OCI-M2 (cell line): ENCODE data around the gene PRKRA.
"Not testable (repeated sequence)": the region's sequence is repeated elsewhere in the genome, so short reads cannot be mapped to it uniquely, and the experiment has no call there.

ENCODE experiments used
- DNase-seq: peaks from one replicate; lab custom pipeline; 2025; ENCODE audit not compliant: unreplicated experiment; lab: John Stamatoyannopoulos, UW

PRKRA gene

DNA sequence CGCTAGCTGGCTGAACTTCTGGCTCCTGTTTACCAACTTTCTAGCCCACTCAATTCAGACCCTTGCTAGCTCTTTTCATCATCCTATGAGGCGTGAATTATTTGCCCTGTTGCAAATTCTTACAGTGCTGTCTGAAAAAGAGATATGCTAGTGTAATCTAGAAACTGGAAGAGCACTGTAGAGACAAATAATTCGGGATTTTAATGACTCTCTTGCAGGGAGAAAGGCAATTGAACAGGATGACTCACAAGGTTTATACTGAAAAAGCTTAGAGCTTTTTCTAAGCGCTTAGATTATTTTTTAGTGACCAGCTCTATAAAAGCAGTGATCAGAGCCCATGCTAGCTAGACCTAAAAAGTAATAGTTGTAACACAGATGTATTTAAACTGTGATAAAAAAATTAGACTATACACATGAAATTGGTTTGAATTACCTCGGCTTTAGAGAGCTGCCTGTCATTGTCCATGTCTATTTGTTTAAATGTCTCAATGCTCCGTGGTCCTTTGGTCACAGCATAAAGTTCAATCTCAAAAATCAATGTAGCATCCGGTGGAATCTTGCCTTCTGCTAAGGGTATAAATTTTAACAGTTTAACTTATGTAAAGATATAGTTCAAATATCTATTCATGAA, 18.4 kb upstream of the PRKRA start:
- no peak for DNase-seq

DNA sequence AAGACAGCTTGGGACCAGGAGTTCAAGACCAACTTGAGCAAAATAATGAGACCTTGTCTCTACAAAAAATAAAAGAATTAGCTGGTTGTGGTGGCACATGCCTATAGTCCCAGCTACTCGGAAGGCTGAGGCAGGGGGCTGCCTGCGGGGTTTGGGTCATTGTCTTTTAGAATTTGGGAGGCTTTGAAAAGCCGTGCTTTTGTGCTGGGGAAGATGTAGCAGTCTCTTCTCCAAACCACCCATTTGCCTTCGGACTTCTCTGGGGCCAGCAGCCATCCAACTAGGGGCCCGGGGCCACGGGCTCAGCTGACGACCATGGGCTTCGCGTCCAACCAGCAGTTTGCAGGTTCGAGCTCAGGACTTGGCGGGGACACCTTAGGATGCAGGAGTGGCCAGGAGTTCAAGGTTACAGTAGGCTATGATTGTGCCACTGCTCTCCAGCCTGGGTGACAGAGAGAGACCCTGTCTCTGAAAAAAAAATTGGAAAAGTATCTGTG, 6.5 kb upstream of the PRKRA start:
- no peak for DNase-seq

DNA sequence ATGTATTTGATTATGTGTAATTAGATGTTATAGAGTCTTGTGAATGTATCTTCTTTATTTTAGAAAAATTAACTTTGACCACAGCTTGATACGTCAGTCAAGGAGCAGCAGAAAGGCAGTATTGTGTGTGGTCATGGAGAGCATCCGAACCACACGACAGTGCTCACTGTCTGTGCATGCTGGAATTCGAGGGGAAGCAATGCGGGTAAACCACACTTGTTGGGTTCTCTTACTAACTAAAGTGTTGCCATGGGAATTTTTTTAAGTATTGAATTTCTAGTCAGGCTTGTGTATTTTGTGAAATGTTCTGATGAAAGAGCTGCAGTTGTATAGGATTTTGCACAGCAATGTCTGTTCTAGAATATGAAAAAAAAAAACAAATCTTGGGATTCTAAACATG, 5.0 kb upstream of the PRKRA start:
- no peak for DNase-seq

GRCh38 chr2:178452870-178453269, 1.9 kb upstream of the PRKRA start:
- no peak for DNase-seq

DNA sequence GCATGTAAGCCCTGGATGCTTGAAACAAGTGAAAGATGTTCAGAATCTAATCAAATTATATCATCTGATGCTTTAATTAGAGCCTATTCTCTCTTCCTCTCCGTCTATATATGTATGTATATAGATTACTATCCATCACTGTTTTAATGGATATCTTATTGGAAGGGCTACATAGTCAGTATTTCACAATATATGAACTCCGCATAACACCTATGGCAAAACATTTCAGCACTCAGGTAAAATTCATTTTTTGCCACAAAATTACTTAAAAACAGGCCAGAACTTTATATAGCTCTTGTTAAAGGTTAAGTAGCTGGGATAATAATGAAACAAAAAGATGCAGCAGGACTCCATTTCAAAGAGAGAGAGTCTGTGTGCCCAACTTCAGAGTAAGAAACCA, 1.4 kb upstream of the PRKRA start:
- no peak for DNase-seq

DNA sequence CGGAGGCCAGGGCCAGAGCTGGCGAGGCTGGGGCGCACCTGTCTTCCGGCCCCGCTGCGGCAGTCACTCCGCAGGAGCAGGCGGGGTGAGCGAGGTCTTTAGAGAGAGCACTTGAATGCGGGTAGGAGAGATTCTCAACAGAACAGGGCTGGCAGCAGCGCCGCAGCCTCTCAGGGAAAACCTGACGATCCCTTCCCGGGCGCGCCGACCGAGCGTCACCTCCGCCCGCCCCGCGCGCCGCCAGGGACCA, 526 bp downstream of the PRKRA start:
- DNase-seq = no peak

DNA sequence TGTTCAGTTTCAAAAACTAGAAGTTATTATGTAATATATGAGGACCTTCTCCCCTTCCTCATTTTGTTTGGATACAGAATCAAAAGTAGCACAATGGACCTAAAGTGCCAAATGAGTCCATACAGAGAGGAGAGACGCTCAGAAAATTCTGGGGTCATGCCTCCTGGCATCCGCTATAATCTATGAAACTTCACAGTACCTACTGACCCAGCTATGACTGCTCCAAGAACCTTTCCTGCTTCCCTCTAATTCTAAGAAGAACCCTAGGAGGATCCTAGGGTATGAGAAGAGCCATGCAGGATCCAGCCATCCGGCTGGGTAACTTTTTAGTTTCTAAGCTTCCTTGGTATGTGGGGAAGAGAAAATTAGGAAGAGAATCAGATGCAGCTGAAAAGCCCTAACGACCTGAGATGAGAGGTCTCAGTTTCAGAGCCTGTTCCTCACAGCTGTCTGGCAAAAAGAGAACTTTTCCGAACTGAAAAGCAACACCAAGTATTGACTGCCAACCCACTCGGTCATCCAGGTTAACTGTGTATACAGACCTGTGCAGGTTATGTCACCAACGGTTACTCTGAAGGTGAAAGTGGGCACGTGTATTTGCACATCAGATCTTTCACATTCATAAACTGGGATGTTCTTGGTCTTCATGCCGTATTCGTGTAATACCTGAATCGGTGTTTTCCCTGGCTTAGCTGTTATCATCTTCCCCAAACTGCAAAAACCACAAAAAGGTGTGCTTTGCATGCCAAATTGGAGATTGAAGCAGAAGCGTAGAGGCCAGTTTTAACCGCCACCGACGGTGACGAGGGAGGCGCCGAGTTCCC, 1.1 kb downstream of the PRKRA start:
- DNase-seq = no peak

- no peak for DNase-seq
Measured at GRCh38 chr2:178448968-178449661, 1.9 kb downstream of the PRKRA start.

GRCh38 chr2:178441426-178441825, 9.5 kb downstream of the PRKRA start:
- DNase-seq = no peak

- no peak for DNase-seq
Measured at GRCh38 chr2:178436662-178437061, 14.3 kb downstream of the PRKRA start.

DNA sequence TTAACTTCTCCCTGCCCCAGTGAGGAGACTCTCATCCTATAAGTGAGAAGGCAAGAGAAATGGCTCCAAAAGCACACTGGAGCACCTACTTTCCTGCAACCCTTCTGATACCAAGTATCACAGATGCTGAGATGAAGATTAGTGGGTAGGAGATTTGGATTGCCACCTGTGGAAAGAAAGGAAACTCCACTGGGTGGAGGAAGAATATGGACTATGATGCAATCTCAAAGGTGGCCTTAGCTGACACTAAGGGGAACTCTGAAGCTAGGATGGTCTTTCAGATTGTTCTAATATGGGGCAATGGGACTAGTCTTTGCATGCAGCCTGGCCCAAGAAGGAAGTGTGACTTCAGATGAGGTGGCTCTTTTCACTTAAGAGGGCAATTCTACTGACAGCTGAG, 21.6 kb downstream of the PRKRA start:
- no peak for DNase-seq

DNA sequence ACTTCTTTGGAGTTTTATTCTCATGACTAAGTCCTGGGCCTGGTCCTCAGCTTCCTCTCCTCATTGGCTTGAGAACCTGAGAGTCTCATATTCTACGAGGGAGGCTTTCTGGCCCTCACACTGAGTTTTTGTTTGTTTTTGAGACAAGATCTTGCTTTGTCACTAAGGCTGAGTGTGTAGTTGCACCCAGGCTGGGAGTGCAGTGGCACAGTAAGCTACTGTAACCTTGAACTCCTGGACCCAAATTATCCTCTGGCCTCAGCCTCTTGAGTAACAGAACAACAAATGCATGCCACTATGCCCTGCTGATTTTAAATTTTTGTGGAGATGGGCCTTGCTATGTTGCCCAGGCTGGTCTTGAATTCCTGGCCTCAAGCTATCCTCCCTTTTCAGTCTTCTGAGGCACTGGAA, 22.6 kb downstream of the PRKRA start:
- no peak for DNase-seq

DNA sequence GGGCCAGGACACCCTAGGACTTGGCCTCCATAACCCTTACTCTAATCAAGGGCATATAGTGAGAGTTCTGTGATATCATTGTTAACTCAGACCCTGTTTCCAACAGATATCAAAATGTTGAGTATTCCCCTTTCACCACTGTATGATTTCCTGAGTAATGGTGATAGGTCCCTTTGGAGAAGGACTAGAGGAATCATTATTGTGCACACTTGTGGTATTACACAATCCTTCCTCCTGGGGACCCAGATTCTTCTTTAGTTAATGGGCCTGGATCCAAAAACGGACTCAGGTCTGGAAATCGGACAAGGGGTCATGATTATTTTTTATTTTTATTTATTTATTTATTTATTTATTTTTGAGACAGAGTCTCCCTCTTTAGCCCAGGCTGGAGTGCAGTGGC, 23.5 kb downstream of the PRKRA start:
- no peak for DNase-seq

- DNase-seq = no peak
Measured at GRCh38 chr2:178426388-178426787, 24.6 kb downstream of the PRKRA start.

- no peak for DNase-seq
Measured at GRCh38 chr2:178425255-178425827, 25.6 kb downstream of the PRKRA start.

DNA sequence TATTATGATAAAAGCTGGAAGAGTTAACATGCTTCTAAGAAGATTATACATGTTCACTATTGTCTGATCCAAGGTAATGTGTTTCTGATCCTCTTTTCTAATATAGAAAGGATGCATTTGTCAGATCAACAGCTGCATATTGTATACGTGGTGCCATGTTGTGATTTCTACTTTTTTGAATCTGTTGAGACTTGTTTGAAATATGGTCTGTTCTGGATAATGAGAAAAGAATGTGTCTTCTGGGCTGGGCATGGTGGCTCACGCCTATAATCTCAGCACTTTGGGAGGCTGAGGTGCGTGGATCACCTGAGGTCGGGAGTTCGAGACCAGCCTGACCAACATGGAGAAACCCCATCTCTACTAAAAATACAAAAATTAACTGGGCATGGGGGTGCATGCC, 27.2 kb downstream of the PRKRA start:
- DNase-seq = not testable (repeated sequence)

- no peak for DNase-seq
Measured at GRCh38 chr2:178422097-178422496, 28.9 kb downstream of the PRKRA start.

DNA sequence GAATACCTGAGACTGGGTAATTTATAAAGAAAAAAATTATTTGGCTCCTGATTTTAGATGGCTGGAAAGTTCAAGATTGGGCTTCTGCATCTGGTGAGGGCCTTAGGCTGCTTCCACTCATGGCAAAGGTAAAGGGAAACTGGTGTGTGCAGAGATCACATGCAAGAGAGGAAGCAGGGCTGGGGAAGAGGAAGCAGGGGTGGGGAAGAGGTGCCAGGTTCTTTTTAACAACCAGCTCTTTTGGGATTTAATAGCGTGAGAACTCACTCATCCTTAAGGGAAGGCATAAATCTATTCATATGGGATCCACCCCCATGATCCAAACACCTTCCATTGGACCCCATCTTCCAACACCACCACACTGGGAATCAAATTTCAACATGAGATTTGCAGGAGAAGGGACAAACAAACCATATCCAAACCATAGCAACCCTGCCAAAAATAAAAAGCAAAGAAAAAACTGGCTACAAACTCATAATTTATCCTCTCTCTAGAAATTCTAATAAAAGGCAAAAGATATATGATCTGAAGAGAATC, 30.4 kb downstream of the PRKRA start:
- no peak for DNase-seq

- no peak for DNase-seq
Measured at GRCh38 chr2:178419123-178419522, 31.9 kb downstream of the PRKRA start.

- no peak for DNase-seq
Measured at GRCh38 chr2:178418426-178418825, 32.5 kb downstream of the PRKRA start.

DNA sequence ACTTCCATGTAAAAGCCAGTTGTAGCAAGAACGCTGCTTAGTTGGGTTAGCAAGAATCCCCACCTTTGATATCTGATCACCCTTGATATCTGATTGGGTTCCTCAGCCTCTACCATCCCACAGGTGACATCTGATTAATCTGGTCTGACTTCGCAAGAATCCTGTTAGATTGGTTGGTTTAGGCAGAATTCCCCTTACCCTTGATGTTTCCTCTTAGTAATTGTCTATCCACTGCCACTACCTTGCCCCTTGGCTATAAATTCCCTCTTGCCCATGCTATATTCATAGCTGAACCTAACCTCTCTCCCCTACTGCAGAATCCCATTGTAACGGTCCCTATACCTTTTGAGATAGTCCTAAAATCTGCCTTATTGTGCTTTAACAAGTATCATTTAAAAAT, 33.1 kb downstream of the PRKRA start:
- DNase-seq = no peak

- DNase-seq = no peak
Measured at GRCh38 chr2:178415979-178416378, 35.0 kb downstream of the PRKRA start.
